H9 (cell line): ENCODE measurements around the gene SRA1. TPM values are rescaled to one million over a fixed set of nuclear protein-coding genes. Genes with fewer than 3 reads are reported as not detected.

Experiments used
- DNase-seq: peaks from one replicate; pipeline ENCODE4 v3.0.0-alpha.2; 2017
- H2AFZ ChIP-seq: one replicate; pipeline ENCODE4 v1.6.1; 2013; ENCODE audit warnings: mild to moderate bottlenecking, low read length, control low read depth, moderate library complexity
- H2AK5ac ChIP-seq: 2 replicates; pipeline ENCODE4 v1.6.1; 2013; ENCODE audit warnings: low read length, control low read depth, mixed read lengths; ENCODE audit not compliant: insufficient read length
- H2BK120ac ChIP-seq: one replicate; pipeline ENCODE4 v1.6.1; 2013; ENCODE audit warnings: low read depth, mild to moderate bottlenecking, low read length, control low read depth, inconsistent platforms; ENCODE audit not compliant: poor library complexity, severe bottlenecking
- H2BK12ac ChIP-seq: 2 replicates; pipeline ENCODE4 v1.6.1; 2013; ENCODE audit warnings: low read length, control low read depth, mixed read lengths, low read depth; ENCODE audit not compliant: insufficient read length
- H2BK15ac ChIP-seq: 2 replicates; pipeline ENCODE4 v1.6.1; 2013; ENCODE audit warnings: low read depth, low read length, control low read depth
- H2BK20ac ChIP-seq: one replicate; pipeline ENCODE4 v1.6.1; 2013; ENCODE audit warnings: low read depth, mild to moderate bottlenecking, low read length, control low read depth, inconsistent platforms; ENCODE audit not compliant: poor library complexity, severe bottlenecking
- H2BK5ac ChIP-seq: 2 replicates; pipeline ENCODE4 v1.6.1; 2013; ENCODE audit warnings: low read length, control low read depth, mixed read lengths; ENCODE audit not compliant: insufficient read length
- H3K14ac ChIP-seq: 2 replicates; pipeline ENCODE4 v1.6.1; 2013; ENCODE audit warnings: low read length, control low read depth; ENCODE audit not compliant: insufficient read depth
- H3K18ac ChIP-seq: 2 replicates; pipeline ENCODE4 v1.6.1; 2013; ENCODE audit warnings: low read depth, mild to moderate bottlenecking, mixed read lengths, low read length, control low read depth; ENCODE audit not compliant: insufficient read length
- H3K23ac ChIP-seq: 2 replicates; pipeline ENCODE4 v1.6.1; 2013; ENCODE audit warnings: low read length, control low read depth, mixed read lengths, low read depth; ENCODE audit not compliant: insufficient read length
- H3K23me2 ChIP-seq: 2 replicates; pipeline ENCODE4 v1.6.1; 2013; ENCODE audit warnings: low read depth, mild to moderate bottlenecking, mixed read lengths, low read length, control low read depth; ENCODE audit not compliant: insufficient read length, poor library complexity, severe bottlenecking
- H3K27ac ChIP-seq: 2 replicates; pipeline ENCODE4 v1.5.1; 2013; ENCODE audit warnings: low read length, control low read depth, mixed read lengths, low read depth; ENCODE audit not compliant: insufficient read length
- H3K27me3 ChIP-seq: 2 replicates; pipeline ENCODE4 v1.6.1; 2013; ENCODE audit warnings: low read length, control low read depth, inconsistent platforms; ENCODE audit not compliant: insufficient read depth
- H3K4ac ChIP-seq: 2 replicates; pipeline ENCODE4 v1.6.1; 2013; ENCODE audit warnings: low read depth, mild to moderate bottlenecking, control low read depth, inconsistent platforms, low read length, moderate library complexity
- H3K4me1 ChIP-seq: 2 replicates; pipeline ENCODE4 v1.6.1; 2013; ENCODE audit warnings: low read length, control low read depth, inconsistent platforms; ENCODE audit not compliant: insufficient read depth
- H3K4me2 ChIP-seq: 2 replicates; pipeline ENCODE4 v1.6.1; 2013; ENCODE audit warnings: low read length, control low read depth, mixed read lengths; ENCODE audit not compliant: insufficient read length, insufficient read depth
- H3K56ac ChIP-seq: 2 replicates; pipeline ENCODE4 v1.6.1; 2013; ENCODE audit warnings: low read depth, mild to moderate bottlenecking, mixed read lengths, low read length, control low read depth; ENCODE audit not compliant: insufficient read length
- H3K79me1 ChIP-seq: 2 replicates; pipeline ENCODE4 v1.6.1; 2013; ENCODE audit warnings: low read depth, mild to moderate bottlenecking, moderate library complexity, low read length, control low read depth, inconsistent platforms; ENCODE audit not compliant: insufficient read depth, poor library complexity, severe bottlenecking
- H3K79me2 ChIP-seq: 2 replicates; pipeline ENCODE4 v1.6.1; 2013; ENCODE audit warnings: low read length, control low read depth, inconsistent platforms; ENCODE audit not compliant: insufficient read depth
- H3K9ac ChIP-seq: 2 replicates; pipeline ENCODE4 v1.6.1; 2013; ENCODE audit warnings: low read length, control low read depth, mixed read lengths; ENCODE audit not compliant: insufficient read length; ENCODE audit errors: extremely low read depth
- H3K9me3 ChIP-seq: one replicate; pipeline ENCODE4 v1.6.1; 2013; ENCODE audit warnings: low read depth, low read length, inconsistent platforms; ENCODE audit not compliant: control insufficient read depth
- H3T11ph ChIP-seq: one replicate; pipeline ENCODE4 v1.6.1; 2013; ENCODE audit warnings: mild to moderate bottlenecking, low read length, control low read depth, inconsistent platforms
- H4K20me1 ChIP-seq: one replicate; pipeline ENCODE4 v1.6.1; 2013; ENCODE audit not compliant: control insufficient read depth, insufficient read length, insufficient read depth
- H4K5ac ChIP-seq: 2 replicates; pipeline ENCODE4 v1.6.1; 2013; ENCODE audit warnings: low read depth, mild to moderate bottlenecking, mixed read lengths, low read length, control low read depth; ENCODE audit not compliant: insufficient read length
- H4K8ac ChIP-seq: replicated peaks from 2 replicates; pipeline ENCODE4 v1.6.1; 2013; ENCODE audit warnings: low read length, control low read depth, mixed read lengths, low read depth; ENCODE audit not compliant: insufficient read length
- H4K91ac ChIP-seq: 2 replicates; pipeline ENCODE4 v1.6.1; 2013; ENCODE audit warnings: low read depth, mild to moderate bottlenecking, moderate library complexity, mixed read lengths, low read length, control low read depth; ENCODE audit not compliant: insufficient read length
- H3K27ac Mint-ChIP-seq, 3 experiments: 2 replicates in 2 of 3; 3 replicates in 1 of 3; pipeline ENCODE4 v1.8.0; 2020 to 2021; ENCODE audit warnings: mixed read lengths in 3 of 3, mild to moderate bottlenecking in 1 of 3, moderate library complexity in 1 of 3
- H3K27me3 Mint-ChIP-seq: 2 replicates; pipeline ENCODE4 v1.8.0; 2021; ENCODE audit warnings: low read depth, mild to moderate bottlenecking, moderate library complexity, mixed read lengths
- H3K36me3 Mint-ChIP-seq, 3 experiments: 2 replicates in 2 of 3; 3 replicates in 1 of 3; pipeline ENCODE4 v1.8.0; 2020 to 2021; ENCODE audit warnings: low read depth in 3 of 3, mixed read lengths in 3 of 3; ENCODE audit not compliant: insufficient read depth in 1 of 3
- H3K4me1 Mint-ChIP-seq, 2 experiments: 2 replicates each; pipeline ENCODE4 v1.8.0; 2020; ENCODE audit warnings: mixed read lengths in 2 of 2
- H3K4me3 Mint-ChIP-seq, 2 experiments: 2 replicates in 1 of 2; 3 replicates in 1 of 2; pipeline ENCODE4 v1.8.0; 2020 to 2021; ENCODE audit warnings: mild to moderate bottlenecking in 2 of 2, mixed read lengths in 2 of 2, moderate library complexity in 1 of 2
- H3K9me3 Mint-ChIP-seq, 2 experiments: 2 replicates in 1 of 2; 3 replicates in 1 of 2; pipeline ENCODE4 v1.8.0; 2020; ENCODE audit warnings: mild to moderate bottlenecking in 2 of 2, mixed read lengths in 2 of 2, moderate library complexity in 1 of 2
- CTCF ChIP-seq: fragments of 200-600 bp; sonication (generic); conservative IDR thresholded peaks from 3 replicates; pipeline ENCODE4 v1.8.0; 2021; ENCODE audit warnings: antibody characterized with exemption, mild to moderate bottlenecking
- WGBS: extraction: QIAGEN DNeasy Blood & Tissue Kit; methylation state at CpG from one replicate; pipeline ENCODE4 v1.1.7; 2013; ENCODE audit warnings: missing lambda C conversion rate, low lambda C conversion rate, mixed read lengths; ENCODE audit not compliant: insufficient read length; ENCODE audit errors: extremely low coverage; 5-methylcytosine and 5-hydroxymethylcytosine counted together
- total RNA-seq: library from RNA; stranded (reverse); gene quantifications from 2 replicates; pipeline ENCODE4 v1.2.1, GENCODE V29; 2021

Gene SRA1
- total RNA-seq, 1 experiment from 2014 or later, result 49.3 TPM

- no CpG with 5 or more reads among the region's 7 CpGs for WGBS
- Histone ChIP-seq H3K4me2 (no peak overlapping the region), H4K5ac (no peak overlapping the region), H2BK5ac (no peak overlapping the region), H3T11ph (no peak overlapping the region), H3K9ac (no peak overlapping the region), H3K18ac (no peak overlapping the region), H3K79me1 (no peaks in the 10 kb centered on the region), H2BK20ac (no peak overlapping the region), H3K9me3 (no peaks in the 10 kb centered on the region), H4K20me1 (no peaks in the 10 kb centered on the region), H3K23ac (no peak overlapping the region), H2AFZ (no peak overlapping the region), H3K79me2 (no peaks in the 10 kb centered on the region), H3K4ac (no peak overlapping the region), H3K27ac (no peak overlapping the region), H4K8ac (no peak overlapping the region), H2BK120ac (no peak overlapping the region), H3K23me2 (peaks cover 7% of the 10 kb centered on the region), H3K14ac (no peak overlapping the region), H2BK15ac (no peak overlapping the region), H4K91ac (no peak overlapping the region), H3K27me3 (no peaks in the 10 kb centered on the region), H2AK5ac (no peak overlapping the region), H3K56ac (no peak overlapping the region), H3K4me1 (0 out of 2 replicates have a peak, but pooled peaks cover 7% of the 10 kb centered on the region), H2BK12ac (no peak overlapping the region)
- peak overlapping the region; percentile 73 to 79 for H3K4me3 Mint-ChIP-seq
- H3K4me1 Mint-ChIP-seq, result peaks cover 23 to 26% of the 10 kb centered on the region in 2 experiments
- no peak for TF ChIP-seq CTCF
- H3K27ac Mint-ChIP-seq, result peak overlapping the region in 2 of 3 experiments; percentile 79 to 99; a peak in 4 of 7 replicates
- no peak for DNase-seq
- no peaks in the 10 kb centered on the region for H3K9me3 Mint-ChIP-seq
- no peaks in the 10 kb centered on the region for H3K27me3 Mint-ChIP-seq
- peaks cover 18 to 67% (median 48%) of the 10 kb centered on the region in 3 experiments; a peak in 6 of 7 replicates for H3K36me3 Mint-ChIP-seq
Measured at GRCh38 chr5:140548791-140549190, 8.5 kb downstream of the SRA1 start.
